ENCODE data around the gene TSPAN5. TPM values are rescaled to one million over a fixed set of nuclear protein-coding genes. Genes with fewer than 3 reads are reported as not detected.

Gene TSPAN5
- total and polyA plus RNA-seq, 2 donors from 2014 or later: 6.8 to 13.8 TPM

DNA sequence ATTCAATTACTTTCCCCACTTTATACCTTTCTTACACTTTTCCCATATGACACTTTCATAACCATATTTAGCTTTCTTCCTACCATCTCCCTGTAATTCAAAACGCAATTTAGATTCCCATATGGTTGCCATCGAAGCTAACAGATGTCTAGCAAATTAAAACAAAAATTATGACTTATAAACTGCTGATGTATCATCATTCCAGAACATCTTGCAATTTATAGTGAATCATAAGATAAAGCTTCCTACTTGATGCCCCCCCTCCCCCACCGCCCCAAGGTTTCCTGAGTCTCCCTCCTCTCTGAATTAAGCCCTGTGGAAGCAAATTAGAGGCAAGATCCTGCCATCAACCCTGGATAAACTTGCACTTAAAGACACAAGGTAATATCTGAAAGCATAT is 5.4 kb downstream of the TSPAN5 start:
- H3K9ac ChIP-seq (ENCODE audit: low read length in 3 of 3): no peak overlapping the region
- TF ChIP-seq, protein P1, sequence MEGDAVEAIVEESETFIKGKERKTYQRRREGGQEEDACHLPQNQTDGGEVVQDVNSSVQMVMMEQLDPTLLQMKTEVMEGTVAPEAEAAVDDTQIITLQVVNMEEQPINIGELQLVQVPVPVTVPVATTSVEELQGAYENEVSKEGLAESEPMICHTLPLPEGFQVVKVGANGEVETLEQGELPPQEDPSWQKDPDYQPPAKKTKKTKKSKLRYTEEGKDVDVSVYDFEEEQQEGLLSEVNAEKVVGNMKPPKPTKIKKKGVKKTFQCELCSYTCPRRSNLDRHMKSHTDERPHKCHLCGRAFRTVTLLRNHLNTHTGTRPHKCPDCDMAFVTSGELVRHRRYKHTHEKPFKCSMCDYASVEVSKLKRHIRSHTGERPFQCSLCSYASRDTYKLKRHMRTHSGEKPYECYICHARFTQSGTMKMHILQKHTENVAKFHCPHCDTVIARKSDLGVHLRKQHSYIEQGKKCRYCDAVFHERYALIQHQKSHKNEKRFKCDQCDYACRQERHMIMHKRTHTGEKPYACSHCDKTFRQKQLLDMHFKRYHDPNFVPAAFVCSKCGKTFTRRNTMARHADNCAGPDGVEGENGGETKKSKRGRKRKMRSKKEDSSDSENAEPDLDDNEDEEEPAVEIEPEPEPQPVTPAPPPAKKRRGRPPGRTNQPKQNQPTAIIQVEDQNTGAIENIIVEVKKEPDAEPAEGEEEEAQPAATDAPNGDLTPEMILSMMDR (IDR thresholded peaks at IDR 0.05; ENCODE audit: borderline replicate concordance, extremely low read depth, insufficient read depth): no peak
- intact Hi-C loops (cut with DNase I): no loop called here
- H3K27ac ChIP-seq (ENCODE audit: low read depth in 2 of 2, low read length in 2 of 2): no peak overlapping the region
- DNase-seq: no peak
- FAIRE-seq: no peak
- peaks cover 0 to 6% (median 0%) of the 10 kb centered on the region in 3 donors for H3K4me1 ChIP-seq (ENCODE audit: control insufficient read depth in 2 of 3, insufficient read depth in 2 of 3, low read depth in 1 of 3, low read length in 3 of 3)
- no peaks in the 10 kb centered on the region for H3K27me3 ChIP-seq (ENCODE audit: control insufficient read depth, insufficient read depth, low read length)
- no peaks in the 10 kb centered on the region for H3K36me3 ChIP-seq (ENCODE audit: control insufficient read depth in 2 of 3, insufficient read depth in 3 of 3, low read length in 3 of 3)
- H3K9me3 ChIP-seq (ENCODE audit: control insufficient read depth in 2 of 3, insufficient read depth in 1 of 3, low read length in 3 of 3): peaks cover 0 to 3% (median 0%) of the 10 kb centered on the region in 3 donors
- H3K4me3 ChIP-seq (ENCODE audit: low read length in 3 of 3): no peak overlapping the region

DNA sequence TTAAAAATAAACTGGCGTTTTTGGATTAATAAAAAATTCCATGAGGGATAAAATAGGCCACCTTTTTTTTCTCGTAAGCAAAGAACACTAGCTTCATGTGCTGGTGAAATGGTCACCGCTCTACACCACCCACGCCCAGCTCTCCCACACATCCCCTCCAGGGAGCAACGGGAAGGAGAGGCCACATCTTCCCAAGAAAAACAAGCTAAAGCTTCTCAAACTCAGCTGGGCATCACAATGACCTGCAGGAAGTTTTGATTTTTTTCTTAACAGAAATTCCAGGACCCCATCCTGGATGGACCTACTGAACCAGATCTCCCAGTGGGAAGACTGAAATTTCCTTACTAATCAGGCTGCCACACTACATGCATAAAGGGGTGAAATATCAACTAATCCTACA is 9.8 kb downstream of the TSPAN5 start:
- Histone ChIP-seq H3K9me3 (ENCODE audit: control insufficient read depth in 2 of 3, insufficient read depth in 1 of 3, low read length in 3 of 3) (peaks cover 0 to 3% (median 0%) of the 10 kb centered on the region in 3 donors), H3K4me3 (ENCODE audit: low read length in 3 of 3) (no peak overlapping the region), H3K9ac (ENCODE audit: low read length in 3 of 3) (no peak overlapping the region), H3K27me3 (ENCODE audit: control insufficient read depth, insufficient read depth, low read length) (no peaks in the 10 kb centered on the region), H3K4me1 (ENCODE audit: control insufficient read depth in 2 of 3, insufficient read depth in 2 of 3, low read depth in 1 of 3, low read length in 3 of 3) (peaks cover 0 to 2% (median 0%) of the 10 kb centered on the region in 3 donors), H3K36me3 (ENCODE audit: control insufficient read depth in 2 of 3, insufficient read depth in 3 of 3, low read length in 3 of 3) (no peaks in the 10 kb centered on the region), H3K27ac (ENCODE audit: low read depth in 2 of 2, low read length in 2 of 2) (no peak overlapping the region)
- DNase-seq (peak in 3 of 5 donors; percentile 38 to 56 (median 56)), FAIRE-seq (no peak)
- intact Hi-C loops (cut with DNase I): no loop called here
- TF ChIP-seq, protein P1 (IDR thresholded peaks at IDR 0.05; ENCODE audit: borderline replicate concordance, extremely low read depth, insufficient read depth): no peak

DNA sequence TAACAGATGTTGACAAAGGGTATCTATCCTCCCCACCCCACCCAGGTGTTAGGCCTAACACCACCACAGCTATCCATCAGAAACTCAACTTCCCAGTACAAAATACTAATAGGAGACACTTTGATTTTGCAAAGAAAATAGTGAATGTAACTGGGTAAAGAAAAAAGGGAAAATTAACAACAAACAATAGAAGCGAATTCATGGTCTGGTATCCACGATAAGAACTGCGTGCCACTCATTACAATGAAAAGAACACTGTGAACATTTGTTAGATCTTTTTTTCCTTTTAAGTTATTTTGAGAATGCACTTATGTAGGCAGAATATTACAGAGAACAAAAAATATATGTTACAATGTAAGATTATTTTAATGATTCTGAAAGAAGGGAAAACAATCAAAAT is 12.0 kb downstream of the TSPAN5 start:
- DNase-seq (no peak), FAIRE-seq (no peak)
- Histone ChIP-seq H3K4me1 (ENCODE audit: control insufficient read depth in 2 of 3, insufficient read depth in 2 of 3, low read depth in 1 of 3, low read length in 3 of 3) (peaks cover 0 to 2% (median 0%) of the 10 kb centered on the region in 3 donors), H3K4me3 (ENCODE audit: low read length in 3 of 3) (no peak overlapping the region), H3K27ac (ENCODE audit: low read depth in 2 of 2, low read length in 2 of 2) (no peak overlapping the region), H3K27me3 (ENCODE audit: control insufficient read depth, insufficient read depth, low read length) (no peaks in the 10 kb centered on the region), H3K9me3 (ENCODE audit: control insufficient read depth in 2 of 3, insufficient read depth in 1 of 3, low read length in 3 of 3) (peaks cover 0 to 3% (median 0%) of the 10 kb centered on the region in 3 donors), H3K9ac (ENCODE audit: low read length in 3 of 3) (no peak overlapping the region), H3K36me3 (ENCODE audit: control insufficient read depth in 2 of 3, insufficient read depth in 3 of 3, low read length in 3 of 3) (no peaks in the 10 kb centered on the region)
- TF ChIP-seq, protein P1 (IDR thresholded peaks at IDR 0.05; ENCODE audit: borderline replicate concordance, extremely low read depth, insufficient read depth): no peak
- intact Hi-C loops (cut with DNase I): no loop called here

DNA sequence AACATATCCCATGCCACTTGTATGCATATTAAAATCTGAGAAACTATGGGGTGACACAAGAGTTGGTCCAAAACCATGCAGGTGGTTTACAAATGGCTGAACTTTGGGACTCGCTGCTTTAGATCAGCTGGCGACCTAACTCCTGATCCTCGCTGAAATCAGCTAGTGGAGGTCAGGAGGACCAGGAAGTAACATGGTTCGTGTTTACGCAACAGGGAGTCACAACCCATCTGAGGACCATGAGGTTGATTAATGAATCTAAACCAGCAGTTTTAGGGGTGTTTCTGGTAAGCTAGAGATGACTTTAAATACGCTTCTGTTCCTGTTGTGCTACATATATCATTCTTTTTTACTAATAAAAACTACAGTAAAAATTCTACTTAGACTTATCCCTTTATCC is 12.9 kb downstream of the TSPAN5 start:
- H3K4me1 ChIP-seq (ENCODE audit: control insufficient read depth in 2 of 3, insufficient read depth in 2 of 3, low read depth in 1 of 3, low read length in 3 of 3): peaks cover 0 to 2% (median 0%) of the 10 kb centered on the region in 3 donors

More for the DNA sequence above, 12.9 kb downstream of the TSPAN5 start:
- Histone ChIP-seq H3K4me3 (ENCODE audit: low read length in 3 of 3) (no peak overlapping the region), H3K9me3 (ENCODE audit: control insufficient read depth in 2 of 3, insufficient read depth in 1 of 3, low read length in 3 of 3) (peaks cover 0 to 2% (median 0%) of the 10 kb centered on the region in 3 donors), H3K27ac (ENCODE audit: low read depth in 2 of 2, low read length in 2 of 2) (no peak overlapping the region), H3K9ac (ENCODE audit: low read length in 3 of 3) (no peak overlapping the region), H3K27me3 (ENCODE audit: control insufficient read depth, insufficient read depth, low read length) (no peaks in the 10 kb centered on the region), H3K36me3 (ENCODE audit: control insufficient read depth in 2 of 3, insufficient read depth in 3 of 3, low read length in 3 of 3) (no peaks in the 10 kb centered on the region)
- FAIRE-seq (no peak), DNase-seq (no peak)
- TF ChIP-seq, protein P1 (IDR thresholded peaks at IDR 0.05; ENCODE audit: borderline replicate concordance, extremely low read depth, insufficient read depth): no peak
- intact Hi-C loops (cut with DNase I): no loop called here
